Spleen (tissue), 11 donors: ENCODE data around the gene KLF6. TPM values are rescaled to one million over a fixed set of nuclear protein-coding genes. Genes with fewer than 3 reads are reported as not detected.

Experiments
- DNase-seq: peaks from one replicate; pipeline ENCODE4 v3.0.0-alpha.2; 2020
- H3K27ac ChIP-seq, 8 donors: fragments of 200-600 bp; sonication (generic) in 7 of 8; 1 replicate in 4 of 8; 2 replicates in 4 of 8; pipeline versions ENCODE4 v1.5.0 to v1.8.0; 2016 to 2021; ENCODE audit warnings: inconsistent platforms in 4 of 8, mild to moderate bottlenecking in 4 of 8, moderate library complexity in 1 of 8
- H3K27me3 ChIP-seq, 7 donors: fragments of 200-600 bp; sonication (generic) in 6 of 7; replicated peaks in 1 of 7; 1 replicate in 4 of 7; 2 replicates in 3 of 7; pipeline versions ENCODE4 v1.5.0 to v1.8.0; 2016 to 2021; ENCODE audit warnings: inconsistent platforms in 3 of 7, mild to moderate bottlenecking in 1 of 7
- H3K36me3 ChIP-seq, 6 donors: fragments of 200-600 bp; sonication (generic) in 5 of 6; 1 replicate in 4 of 6; 2 replicates in 2 of 6; pipeline versions ENCODE4 v1.5.0 to v1.8.0; 2016 to 2021; ENCODE audit warnings: inconsistent platforms in 2 of 6
- H3K4me1 ChIP-seq, 6 donors: fragments of 200-600 bp; sonication (generic) in 5 of 6; 1 replicate in 3 of 6; 2 replicates in 3 of 6; pipeline versions ENCODE4 v1.5.0 to v1.8.0; 2016 to 2021; ENCODE audit warnings: inconsistent platforms in 3 of 6
- H3K4me3 ChIP-seq, 8 donors: fragments of 200-600 bp; sonication (generic) in 7 of 8; 1 replicate in 4 of 8; 2 replicates in 4 of 8; pipeline versions ENCODE4 v1.5.0 to v1.8.0; 2016 to 2021; ENCODE audit warnings: inconsistent platforms in 4 of 8, mild to moderate bottlenecking in 4 of 8, moderate library complexity in 2 of 8
- H3K9me3 ChIP-seq, 8 donors: fragments of 200-600 bp; sonication (generic) in 7 of 8; 1 replicate in 4 of 8; 2 replicates in 4 of 8; pipeline versions ENCODE4 v1.5.0 to v1.8.0; 2016 to 2021; ENCODE audit warnings: inconsistent platforms in 4 of 8
- CTCF ChIP-seq, 11 experiments: fragments of 200-600 bp in 7 of 11; fragments of 450-650 bp in 4 of 11; sonication (generic) in 4 of 11; IDR thresholded peaks in 8 of 11; conservative IDR thresholded peaks in 3 of 11; 1 replicate in 7 of 11; 2 replicates in 4 of 11; pipeline versions ENCODE4 v1.4.0 to v1.8.0; 2016 to 2021; ENCODE audit warnings: antibody characterized with exemption in 11 of 11, inconsistent platforms in 4 of 11, mild to moderate bottlenecking in 1 of 11
- POLR2A ChIP-seq, 3 donors: fragments of 450-650 bp; IDR thresholded peaks; one replicate each; pipeline ENCODE4 v1.5.1; 2017; ENCODE audit warnings: antibody characterized with exemption in 3 of 3, mild to moderate bottlenecking in 1 of 3
- POLR2AphosphoS5 ChIP-seq, 3 donors: sonication (generic); formaldehyde crosslinking; IDR thresholded peaks; one replicate each; pipeline ENCODE4 v1.5.1; 2017; ENCODE audit warnings: antibody characterized with exemption in 3 of 3
- WGBS, 5 donors: extraction: QIAGEN DNeasy Blood & Tissue Kit in 3 of 5; methylation state at CpG; one replicate each; pipeline versions ENCODE4 v1.1.5 to v1.1.7; 2013 to 2018; 5-methylcytosine and 5-hydroxymethylcytosine counted together
- intact Hi-C: fragments of 100-400 bp; cut with DNase I; formaldehyde crosslinking; loops from one replicate; pipeline ENCODE4 v1.15.0; 2023; ENCODE audit warnings: low total_unique reads
- polyA plus RNA-seq, 3 donors: library from polyadenylated mRNA; stranded (reverse); fragments of 200-250 nt; gene quantifications; one replicate each; pipeline ENCODE4 v1.2.1, GENCODE V29; 2013
- total RNA-seq, 7 donors: library from RNA; depleted of rRNA in 3 of 7; stranded (reverse); fragments of >200 nt in 3 of 7; fragmentation: NEBNext Ultra II Directional in 4 of 7; extraction: Animal tissue kit (Norgen Biotek cat#: 25700) in 4 of 7; gene quantifications; one replicate each; pipeline versions ENCODE4 v1.1.0 to v1.2.1, GENCODE V29; 2016 to 2021
- donor health status: healthy with polysubstance abuse.
- donor health status: DM: no; HTN: no; CAD: no; lungs with moderate emphysema.
- donor health status: DM: no; HTN: no; CAD: no.
- donor health status: Bipolar disorder and iron deficiency.
- donor health status: healthy.
- donor health status: DM: no; HTN: no; CAD: no.
- donor health status: DM: yes; HTN: yes; CAD: no.

Gene KLF6
- total and polyA plus RNA-seq, 10 donors = 18.8 to 211 (median 92.2) TPM

DNA sequence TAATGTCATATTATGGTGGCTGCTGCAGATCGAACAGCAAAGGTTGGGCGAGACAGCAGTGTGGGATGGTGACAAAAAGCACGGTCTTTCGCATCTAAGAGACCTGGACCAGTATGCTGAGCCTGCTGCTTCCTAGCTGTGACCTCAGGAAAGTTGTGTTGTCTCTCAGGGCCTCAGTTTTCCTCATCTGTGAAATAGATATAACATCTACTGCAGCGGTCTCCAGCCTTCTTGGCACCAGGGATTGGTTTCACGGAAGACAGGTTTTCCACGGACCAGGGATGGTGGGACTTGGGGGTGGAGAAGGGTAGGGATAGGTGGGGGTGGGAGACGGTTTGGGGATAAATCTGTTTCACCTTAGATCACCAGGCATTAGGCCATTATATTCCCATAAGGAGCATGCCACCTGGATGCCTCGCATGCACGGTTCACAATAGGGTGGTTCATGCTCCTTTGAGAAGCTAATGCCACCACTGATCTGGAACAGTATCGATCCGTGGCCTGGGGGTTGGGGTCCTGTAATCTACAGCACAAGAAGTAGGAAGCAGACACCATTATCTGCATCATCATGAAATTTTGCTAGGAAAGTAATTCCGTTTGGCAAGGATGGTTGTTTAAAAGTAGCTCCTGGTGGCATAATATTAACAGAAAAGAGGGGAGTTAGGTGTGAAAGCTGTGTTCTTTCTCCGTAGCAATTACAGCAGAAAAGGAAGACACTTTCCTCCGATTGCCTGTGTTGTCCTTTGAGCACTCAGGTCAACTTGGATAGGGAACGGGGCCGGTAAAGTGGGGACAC lies 10.8 kb downstream of the KLF6 start:
- Histone ChIP-seq H3K27me3 (no peaks in the 10 kb centered on the region), H3K27ac (peak overlapping the region in 6 of 8 donors; percentile 99 to 100 (median 100)), H3K9me3 (no peaks in the 10 kb centered on the region), H3K4me1 (peaks cover 24 to 75% (median 46%) of the 10 kb centered on the region in 6 donors), H3K36me3 (peaks cover 0 to 56% (median 39%) of the 10 kb centered on the region in 6 donors), H3K4me3 (no peak overlapping the region)
- intact Hi-C loops = loop anchor here (10.0 kb wide), 1 partner anchor 539 kb away; no protein-coding TSS in a partner anchor
- TF ChIP-seq POLR2A (IDR thresholded peaks at IDR 0.05) = no peak
- no peak for TF ChIP-seq CTCF (IDR thresholded peaks at IDR 0.05 in 8 of 11, conservative IDR thresholded peaks at IDR 0.05 in 3 of 11)
- peak in 2 of 3 donors; percentile 17 to 63 for TF ChIP-seq POLR2AphosphoS5 (IDR thresholded peaks at IDR 0.05)
- DNase-seq = no peak
- 93 to 97% (median 95%) methylated on average over 17 of the region's 17 CpGs for WGBS, 5 donors

GRCh38 chr10:3773460-3774017 lies 11.5 kb downstream of the KLF6 start:
- H3K4me1 ChIP-seq = peaks cover 17 to 75% (median 42%) of the 10 kb centered on the region in 6 donors
- peak overlapping the region in 4 of 8 donors; percentile 99 to 100 (median 100) for H3K27ac ChIP-seq
- TF ChIP-seq POLR2AphosphoS5 (IDR thresholded peaks at IDR 0.05) = no peak
- no peak for TF ChIP-seq POLR2A (IDR thresholded peaks at IDR 0.05)
- TF ChIP-seq CTCF (IDR thresholded peaks at IDR 0.05 in 8 of 11, conservative IDR thresholded peaks at IDR 0.05 in 3 of 11) = no peak
- H3K9me3 ChIP-seq = no peaks in the 10 kb centered on the region
- H3K27me3 ChIP-seq = no peaks in the 10 kb centered on the region
- H3K4me3 ChIP-seq = no peak overlapping the region
- 85 to 96% (median 90%) methylated on average over 10 of the region's 10 CpGs for WGBS, 5 donors
- DNase-seq = no peak
- peaks cover 0 to 49% (median 32%) of the 10 kb centered on the region in 6 donors for H3K36me3 ChIP-seq
- intact Hi-C loops = loop anchor here (10.0 kb wide), 1 partner anchor 539 kb away; no protein-coding TSS in a partner anchor

DNA sequence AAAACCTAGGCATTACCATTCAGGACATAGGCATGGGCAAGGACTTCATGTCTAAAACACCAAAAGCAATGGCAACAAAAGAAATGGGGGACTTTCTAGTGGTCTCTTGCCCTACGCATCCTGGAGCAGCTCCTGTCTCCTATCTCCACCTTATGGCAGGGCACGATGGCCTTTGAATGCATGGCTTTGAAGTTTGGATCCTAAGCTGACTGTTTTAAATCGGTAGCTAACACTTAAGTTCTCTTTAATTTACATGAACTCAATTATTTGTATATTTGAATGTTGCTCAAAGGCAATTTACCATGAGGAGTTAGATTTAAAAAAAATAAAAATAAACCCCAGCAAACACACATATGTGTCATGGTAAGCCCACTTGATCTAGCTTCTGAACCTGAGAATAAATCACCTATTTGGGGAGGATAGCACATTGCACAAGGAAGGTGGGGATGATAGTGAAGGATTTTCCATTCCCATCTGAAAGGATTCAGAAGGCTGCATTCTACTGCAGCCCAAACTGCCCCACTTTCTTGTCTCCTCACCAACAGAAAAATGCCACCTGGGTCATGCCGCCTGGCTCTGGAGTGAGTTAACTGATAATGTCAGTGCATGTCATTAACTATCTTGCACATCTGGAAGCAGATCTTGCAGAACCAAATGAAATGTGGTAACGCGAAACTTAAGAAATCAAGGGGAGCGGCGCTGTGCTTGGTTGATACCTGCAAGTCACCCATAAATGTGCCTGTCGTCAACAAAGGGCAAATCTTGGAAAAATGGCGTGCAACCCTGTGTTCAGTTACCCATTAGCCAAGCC lies 12.4 kb downstream of the KLF6 start:
- no peak for TF ChIP-seq POLR2A (IDR thresholded peaks at IDR 0.05)
- peak in 1 of 3 donors; percentile 62 for TF ChIP-seq POLR2AphosphoS5 (IDR thresholded peaks at IDR 0.05)

GRCh38 chr10:3770611-3771110 lies 14.3 kb downstream of the KLF6 start:
- no peak for TF ChIP-seq POLR2A (IDR thresholded peaks at IDR 0.05)
- TF ChIP-seq POLR2AphosphoS5 (IDR thresholded peaks at IDR 0.05) = no peak
- no peak for TF ChIP-seq CTCF (IDR thresholded peaks at IDR 0.05 in 8 of 11, conservative IDR thresholded peaks at IDR 0.05 in 3 of 11)
- Histone ChIP-seq H3K27ac (peak overlapping the region in 5 of 8 donors; percentile 32 to 87 (median 83)), H3K36me3 (peaks cover 0 to 20% (median 7%) of the 10 kb centered on the region in 6 donors), H3K27me3 (no peaks in the 10 kb centered on the region), H3K4me1 (peaks cover 5 to 66% (median 26%) of the 10 kb centered on the region in 6 donors), H3K9me3 (no peaks in the 10 kb centered on the region), H3K4me3 (no peak overlapping the region)
- intact Hi-C loops = loop anchor here (10.0 kb wide), 1 partner anchor 536 kb away; no protein-coding TSS in a partner anchor
- 93 to 99% (median 96%) methylated on average over 8 of the region's 8 CpGs for WGBS, 5 donors
- no peak for DNase-seq

More for the DNA sequence above, 12.4 kb downstream of the KLF6 start:
- no peak for DNase-seq
- Histone ChIP-seq H3K27ac (peak overlapping the region in 7 of 8 donors; percentile 3 to 100 (median 71)), H3K27me3 (no peaks in the 10 kb centered on the region), H3K4me3 (no peak overlapping the region), H3K4me1 (peaks cover 14 to 70% (median 32%) of the 10 kb centered on the region in 6 donors), H3K9me3 (no peaks in the 10 kb centered on the region), H3K36me3 (peaks cover 0 to 40% (median 23%) of the 10 kb centered on the region in 6 donors)
- intact Hi-C loops = loop anchor here (10.0 kb wide), 1 partner anchor 538 kb away; no protein-coding TSS in a partner anchor
- 67 to 95% (median 83%) methylated on average over 10 of the region's 10 CpGs for WGBS, 5 donors
